Stimulated activated CD8-positive, alpha-beta memory T cell treated with anti-CD3 and anti-CD28 coated beads, Interleukin-7, amount 100 ng/mL, for 48 hours (primary cell): ENCODE results near the gene CTCFL.

Experiments
- DNase-seq, 2 donors: peaks; one replicate each; pipeline ENCODE4 v3.0.0-alpha.2; 2020; ENCODE audit warnings: low read depth in 1 of 2; ENCODE audit errors: extremely low read depth in 1 of 2

The CTCFL gene

GRCh38 chr20:57560554-57561355, 35.8 kb upstream of the CTCFL start, which contains the start of gene PCK1:
TSS of gene PCK1 (plus strand) at chr20:57561110. CDS start at chr20:57561412, 302 bp downstream.
- no peak for DNase-seq

GRCh38 chr20:57559658-57560553, 35.0 kb upstream of the CTCFL start:
- no peak for DNase-seq

- DNase-seq, result no peak
Measured at GRCh38 chr20:57559289-57559634, 34.3 kb upstream of the CTCFL start.

GRCh38 chr20:57558614-57559288, 33.8 kb upstream of the CTCFL start:
- DNase-seq, result no peak

DNA sequence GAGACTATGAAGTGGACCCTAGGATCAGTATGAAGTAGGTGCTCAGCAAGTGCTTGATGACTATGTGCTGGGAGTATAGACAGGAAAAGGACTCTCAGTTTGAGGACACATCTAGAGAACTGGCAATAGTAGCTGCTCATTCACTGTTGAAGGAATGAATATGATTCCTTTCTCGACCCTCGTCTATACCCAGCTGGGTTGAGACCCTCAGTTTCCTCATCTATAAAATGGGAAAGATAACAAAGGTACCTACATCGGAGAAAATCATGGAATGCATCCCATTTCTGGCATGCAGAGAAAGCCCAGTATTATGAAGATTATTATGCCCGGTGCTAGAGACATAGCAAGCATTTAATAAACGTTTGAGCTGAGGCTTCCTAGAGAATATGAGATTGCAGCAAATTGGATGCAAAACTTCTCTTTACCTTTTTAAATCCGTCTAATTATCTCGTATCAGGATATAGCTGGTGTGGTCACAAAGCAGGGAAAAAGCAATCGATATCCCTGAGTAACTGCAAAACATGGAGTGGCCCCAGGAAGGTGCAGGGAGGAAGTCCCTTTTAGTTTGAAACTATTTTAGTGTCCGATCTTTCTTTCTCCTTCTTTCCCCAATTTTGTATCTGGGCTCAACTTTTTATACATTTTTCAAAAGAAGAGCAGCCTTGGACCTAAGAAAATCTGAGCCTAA, 33.1 kb upstream of the CTCFL start:
- DNase-seq, result no peak

DNA sequence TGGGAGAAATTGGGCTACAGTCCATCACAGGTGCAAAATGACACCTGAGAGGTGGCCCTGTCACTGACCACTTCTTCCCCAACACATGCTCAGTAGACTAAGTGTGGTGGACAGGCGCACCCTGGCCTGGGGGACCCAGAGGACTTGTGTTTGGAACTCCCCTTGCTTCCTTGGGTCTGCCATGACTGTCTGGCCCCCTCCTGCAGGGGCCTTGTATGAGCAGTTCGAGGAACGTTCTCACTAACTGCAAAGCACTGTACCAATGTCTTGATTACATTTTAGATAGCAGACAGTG, 32.0 kb upstream of the CTCFL start:
- no peak for DNase-seq

GRCh38 chr20:57555457-57556184, 30.7 kb upstream of the CTCFL start:
- no peak for DNase-seq

GRCh38 chr20:57553376-57554018, 28.6 kb upstream of the CTCFL start:
- DNase-seq, result no peak

GRCh38 chr20:57552471-57552870, 27.5 kb upstream of the CTCFL start:
- no peak for DNase-seq

DNA sequence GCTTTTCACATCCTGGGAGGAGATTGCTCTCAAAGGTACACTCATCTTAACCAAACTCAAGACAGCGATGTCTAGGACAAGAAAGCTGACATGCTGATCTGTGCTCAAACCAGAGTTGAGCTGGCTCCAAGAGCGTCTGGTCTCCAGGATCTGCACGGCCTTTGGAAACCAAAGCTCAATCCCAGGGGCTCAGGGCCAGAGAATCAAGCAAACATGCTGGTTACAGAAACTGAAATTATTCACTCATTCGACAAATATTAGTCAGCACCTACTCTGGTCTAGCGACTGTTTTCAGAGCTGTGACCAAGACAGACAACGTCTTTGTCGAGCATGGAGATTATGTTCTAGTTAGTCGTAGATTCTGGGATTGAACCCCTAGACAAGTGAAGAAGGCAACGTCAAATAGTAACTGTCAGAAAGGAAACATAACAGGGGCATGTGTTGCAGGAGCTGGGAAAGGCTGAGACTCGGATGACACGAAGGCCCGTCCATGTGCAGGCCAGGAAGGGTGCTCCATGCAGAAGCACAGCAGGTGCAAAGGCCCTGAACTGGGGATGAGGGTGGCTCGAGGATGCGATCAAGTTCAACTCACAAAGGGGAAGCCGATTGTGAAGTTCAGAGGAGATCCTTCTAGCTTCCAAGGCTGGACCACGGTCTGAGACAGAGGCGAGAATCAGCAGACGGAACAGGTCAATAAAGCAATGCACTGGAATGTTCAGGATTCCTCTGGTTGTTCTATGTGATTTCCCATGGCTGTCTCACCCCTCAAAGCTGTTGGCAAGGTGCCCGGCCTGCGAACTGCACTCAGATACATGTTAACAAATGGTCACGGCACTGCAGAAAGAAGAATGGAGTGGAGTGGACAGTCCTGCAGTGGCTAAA, 23.5 kb upstream of the CTCFL start:
- DNase-seq, result no peak

GRCh38 chr20:57546956-57547649, 22.2 kb upstream of the CTCFL start:
- DNase-seq, result no peak

GRCh38 chr20:57545927-57546662, 21.2 kb upstream of the CTCFL start:
- no peak for DNase-seq

GRCh38 chr20:57544838-57545564, 20.1 kb upstream of the CTCFL start:
- no peak for DNase-seq

- no peak for DNase-seq
Measured at GRCh38 chr20:57543754-57544153, 18.8 kb upstream of the CTCFL start.

DNA sequence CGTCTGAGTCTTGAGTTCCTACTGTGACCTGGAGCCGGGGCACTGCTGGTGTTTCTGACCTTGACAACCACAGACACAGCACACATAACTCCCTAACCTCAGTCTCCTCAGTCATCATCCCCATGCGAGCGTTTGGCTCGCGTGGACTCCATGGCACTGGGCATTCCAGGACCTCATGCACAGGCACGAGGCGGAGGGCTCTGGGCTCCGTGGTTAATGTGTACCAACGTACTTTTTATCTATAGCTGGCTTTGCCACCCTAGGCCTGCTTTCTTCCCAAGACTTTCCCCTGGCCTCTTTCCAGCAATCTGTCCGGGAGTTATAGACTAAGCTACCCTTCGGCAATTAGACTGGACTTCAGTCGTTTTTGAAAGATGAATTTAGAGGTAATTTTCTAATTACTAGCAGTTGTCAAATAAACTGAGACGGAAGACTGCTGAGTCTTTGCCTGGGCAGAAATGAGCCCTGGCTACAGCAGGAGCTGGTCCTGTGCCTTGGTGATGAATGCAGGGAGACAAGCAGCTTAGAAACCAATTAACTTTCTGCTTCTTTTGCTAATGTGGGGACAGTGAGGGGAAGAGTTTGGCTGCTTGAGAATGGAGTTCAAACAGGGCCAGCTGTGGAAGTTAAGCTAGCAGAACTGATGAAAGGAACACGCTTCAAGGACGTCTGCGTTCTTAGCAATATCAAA, 16.1 kb upstream of the CTCFL start:
- DNase-seq, result no peak

- DNase-seq, result no peak
Measured at GRCh38 chr20:57539889-57540288, 14.9 kb upstream of the CTCFL start.
